ENCODE data around the gene PTTG1.

PTTG1 gene

DNA sequence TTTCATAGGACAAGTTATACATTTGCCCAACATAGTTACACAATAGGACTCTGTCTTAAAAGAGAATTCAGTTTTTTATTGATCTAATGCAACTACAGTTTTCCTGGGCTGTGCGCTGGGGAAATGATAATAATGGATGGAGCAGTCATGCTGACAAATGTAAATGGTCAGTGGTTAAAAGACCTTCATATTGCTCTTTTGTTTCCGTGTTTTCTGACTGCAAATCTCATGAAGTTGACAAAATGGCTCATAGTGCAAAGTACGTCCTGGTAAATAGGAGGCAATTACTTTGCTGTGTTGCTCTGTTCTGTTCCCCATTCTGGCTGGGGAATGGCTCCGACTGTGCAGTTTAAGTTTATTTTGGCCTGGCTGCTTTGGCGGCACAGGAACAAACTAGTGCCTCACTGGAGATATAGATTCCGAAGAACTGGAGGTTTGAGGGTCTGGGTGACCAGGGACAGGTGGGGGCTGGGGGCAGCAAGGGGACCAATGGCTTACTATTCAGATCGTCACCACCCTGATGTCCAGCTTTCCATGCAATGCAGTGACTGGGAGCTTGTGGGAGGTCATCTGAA, 54.3 kb downstream of the PTTG1 start:
- DNase-seq: no peak

DNA sequence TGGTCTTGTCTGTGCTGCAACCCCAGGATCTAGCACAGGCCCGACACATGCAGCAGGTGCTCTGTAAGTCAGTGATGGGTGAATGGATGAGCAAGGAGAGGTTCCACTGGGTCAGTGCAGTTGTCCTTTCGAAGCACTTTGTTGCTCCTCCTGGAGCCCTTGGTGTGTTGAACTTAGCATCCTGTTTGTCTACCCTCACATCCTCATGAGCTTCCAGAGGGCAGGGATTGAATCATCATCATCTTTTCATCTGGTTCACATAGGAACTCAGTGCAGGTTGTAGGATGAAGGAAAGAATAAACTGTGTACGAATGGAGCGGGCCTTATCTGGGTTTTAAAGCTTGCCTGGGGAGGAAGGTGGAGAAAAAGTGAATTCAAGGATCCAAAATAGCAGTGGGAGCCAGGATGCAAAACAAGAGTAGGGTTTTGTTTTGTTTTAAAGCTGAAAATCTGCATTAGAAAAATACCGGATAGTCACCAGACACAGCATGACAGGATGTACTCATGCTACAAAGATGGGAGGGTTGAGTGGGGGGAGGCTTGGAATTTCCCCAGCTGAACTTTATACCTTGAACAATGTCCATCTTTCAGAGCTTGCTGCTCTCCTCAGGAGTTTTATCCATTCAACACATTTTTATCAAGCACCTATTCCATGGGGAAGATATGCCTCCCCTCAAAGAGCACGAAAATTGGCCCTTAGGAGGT, 55.8 kb downstream of the PTTG1 start:
- DNase-seq: no peak

DNA sequence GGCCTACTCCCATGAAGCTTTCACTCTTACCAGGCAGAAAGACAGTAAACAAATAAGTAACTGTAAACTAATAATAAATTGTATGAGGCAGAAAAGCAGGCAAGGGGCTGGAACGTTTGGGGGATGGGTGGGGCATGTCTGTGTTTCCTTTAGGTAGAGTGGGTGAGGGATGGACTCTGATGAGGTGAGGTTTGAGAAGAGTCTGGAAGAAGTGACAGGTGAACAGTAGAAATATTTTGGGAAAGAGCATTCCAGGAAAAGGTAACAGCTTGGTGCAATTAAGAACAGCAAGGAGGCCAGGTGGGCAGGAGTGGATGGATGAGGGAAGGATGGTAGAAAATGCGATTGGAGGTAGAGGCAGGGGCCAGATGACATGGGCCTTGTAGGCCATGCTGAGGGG, 56.5 kb downstream of the PTTG1 start:
- DNase-seq: no peak
